LHCN-M2 (cell line): Measurements from ENCODE around the gene DOK7. TPM values are rescaled to one million over a fixed set of nuclear protein-coding genes. Genes with fewer than 3 reads are reported as not detected.
"Not testable (repeated sequence)": the region's sequence is repeated elsewhere in the genome, so short reads cannot be mapped to it uniquely, and the experiment has no call there.

Experiments
- DNase-seq: peaks from one replicate; pipeline ENCODE4 v3.0.0-alpha.2; 2012; ENCODE audit warnings: low read depth
- total RNA-seq: library from RNA; depleted of rRNA; stranded (reverse); fragments of >200 nt; gene quantifications from 2 replicates; pipeline ENCODE4 v1.2.3, GENCODE V29; 2014; rRNA removed

Gene DOK7
- total RNA-seq, 1 experiment from 2014 or later, result 47.9 TPM

GRCh38 chr4:3532751-3533422 is 69.8 kb downstream of the DOK7 start:
- DNase-seq, result no peak

DNA sequence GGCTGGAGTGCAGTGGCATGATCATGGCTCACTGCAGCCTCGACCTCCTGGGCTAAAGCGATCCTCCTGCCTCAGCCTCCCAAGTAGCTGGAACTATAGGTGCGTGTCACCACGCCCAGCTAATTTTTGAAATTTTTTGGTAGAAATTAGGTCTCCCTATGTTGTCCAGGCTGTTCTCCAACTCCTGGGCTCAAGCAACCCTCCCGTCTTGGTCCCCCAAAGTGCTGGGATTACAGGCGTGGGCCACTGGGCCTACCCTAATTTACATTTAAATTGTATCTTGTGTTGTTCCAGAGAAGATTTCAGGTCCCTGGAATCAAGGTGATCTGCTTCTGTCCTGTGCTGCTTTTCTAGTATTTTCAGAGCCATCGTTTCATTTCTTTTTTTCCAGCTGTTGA is 70.3 kb downstream of the DOK7 start:
- no peak for DNase-seq

- DNase-seq, result not testable (repeated sequence)
These were observed 72.7 kb downstream of the DOK7 start for GRCh38 chr4:3535812-3536211.

- not testable (repeated sequence) for DNase-seq
These were observed 75.8 kb downstream of the DOK7 start for GRCh38 chr4:3538906-3539305.

DNA sequence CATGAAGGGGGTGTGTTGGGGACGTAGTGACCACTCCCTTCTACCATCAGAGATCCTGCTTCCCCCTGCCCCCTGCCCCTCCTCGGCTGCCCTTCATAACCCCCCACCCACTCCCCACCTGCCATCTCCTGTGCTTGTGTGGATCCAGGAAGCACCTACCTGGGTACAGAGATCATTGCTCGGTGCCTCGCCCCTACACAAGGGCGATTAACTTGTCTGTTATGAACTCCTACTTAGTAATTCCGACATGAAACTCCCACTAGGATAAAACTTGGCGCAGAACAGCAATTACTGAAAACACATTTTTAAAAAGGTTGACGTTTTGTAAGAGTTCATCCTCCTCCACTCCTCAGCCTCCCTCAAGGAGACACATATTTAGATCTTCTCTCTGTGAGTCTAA is 80.3 kb downstream of the DOK7 start:
- not testable (repeated sequence) for DNase-seq

Other genes with a start within 250 kb of the DOK7 start
- 0.06 and 0.19 TPM in 2 replicates for gene MSANTD1, start 214.1 kb upstream of the DOK7 start, total RNA-seq
- gene RGS12, start 170.3 kb upstream of the DOK7 start, total RNA-seq, result 22.1 and 24.5 TPM in 2 replicates
- gene HGFAC, start 21.3 kb upstream of the DOK7 start, total RNA-seq, result 0.32 and 0.40 TPM in 2 replicates
- 211 and 237 TPM in 2 replicates for gene LRPAP1, start 69.1 kb downstream of the DOK7 start, total RNA-seq